ENCODE results near the gene RFWD3. TPM values are rescaled to one million over a fixed set of nuclear protein-coding genes. Genes with fewer than 3 reads are reported as not detected.

The RFWD3 gene
- total and polyA plus RNA-seq, 2 of the 8 experiments (the other 6 are each of a cell fraction or from before 2014, with no cell fraction given), result 67.1 to 114 TPM

DNA sequence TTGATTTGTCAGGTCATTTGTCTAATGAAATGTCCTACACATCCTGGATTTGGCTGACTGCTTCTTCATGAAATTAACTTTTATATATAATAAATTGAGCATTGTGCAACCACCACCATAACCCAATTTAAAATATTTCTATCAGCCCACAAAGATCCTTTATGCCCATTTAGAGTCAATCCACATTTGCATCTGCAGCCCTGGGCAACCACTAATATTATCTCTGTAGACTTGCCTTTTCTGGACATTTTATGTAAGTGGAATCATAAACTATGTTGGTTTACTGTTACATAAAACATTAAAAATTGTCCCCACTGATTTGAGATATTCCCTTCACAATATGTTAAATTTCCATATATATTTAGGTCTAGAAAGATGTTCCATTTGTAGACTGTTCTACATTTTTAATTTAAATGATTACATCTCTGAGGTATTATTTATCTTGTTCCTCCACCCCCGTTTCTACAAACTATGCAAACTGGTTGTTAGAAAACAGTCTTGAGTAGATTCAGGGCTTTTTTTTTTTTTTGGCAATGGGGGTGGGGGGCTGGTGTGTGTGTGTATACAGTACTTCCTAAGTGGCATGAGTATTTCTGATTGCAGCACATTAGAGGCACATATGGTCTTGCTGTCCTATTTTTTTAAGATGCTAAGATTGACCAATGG, 16.7 kb downstream of the RFWD3 start:
- Histone ChIP-seq H3K23me2 (ENCODE audit: low read depth, low read length) (no peaks in the 10 kb centered on the region), H3K14ac (ENCODE audit: insufficient read length) (no peak overlapping the region), H3K79me2 (ENCODE audit: control insufficient read depth in 1 of 2, insufficient read depth in 2 of 2, low read length in 2 of 2) (peaks cover 3 to 62% of the 10 kb centered on the region in 2 experiments; a peak in 3 of 4 replicates), H3K4me1 (replicated peaks in 1 of 4; ENCODE audit: control insufficient read depth in 3 of 4, insufficient read depth in 4 of 4, low read length in 3 of 4) (no peaks in the 10 kb centered on the region), H3K23ac (ENCODE audit: insufficient read length) (no peak overlapping the region), H3K4ac (replicated peaks; ENCODE audit: insufficient read length, low read depth, low read length) (no peak overlapping the region), H3K56ac (replicated peaks; ENCODE audit: insufficient read length, low read depth, low read length) (no peak overlapping the region), H3K18ac (ENCODE audit: extremely low read depth, low read length) (no peak overlapping the region), H3K4me2 (ENCODE audit: insufficient read depth in 1 of 2, low read depth in 2 of 2, low read length in 2 of 2) (no peak overlapping the region), H3K9ac (replicated peaks in 1 of 4; ENCODE audit: extremely low read depth in 1 of 4, low read depth in 3 of 4, low read length in 3 of 4) (no peak overlapping the region), H3K9me3 (ENCODE audit: insufficient read depth in 2 of 2, low read depth in 1 of 2, low read length in 1 of 2) (no peaks in the 10 kb centered on the region), H2BK12ac (ENCODE audit: low read depth, low read length) (no peak overlapping the region), H4K5ac (ENCODE audit: insufficient read length, low read depth, low read length) (no peak overlapping the region), H4K20me1 (replicated peaks in 1 of 2; ENCODE audit: control insufficient read depth in 1 of 2, insufficient read depth in 2 of 2, low read length in 2 of 2) (peaks cover 6 to 13% of the 10 kb centered on the region in 2 experiments), H2BK120ac (replicated peaks; ENCODE audit: low read depth, low read length) (no peak overlapping the region), H3K27ac (ENCODE audit: low read depth, low read length) (no peak overlapping the region), H2AK5ac (ENCODE audit: low read depth, low read length) (no peak overlapping the region), H2AFZ (ENCODE audit: low read length) (no peak overlapping the region), H2BK20ac (ENCODE audit: low read length) (no peak overlapping the region), H3K79me1 (ENCODE audit: low read depth, low read length) (peaks cover 7% of the 10 kb centered on the region; the same call in 1 of the 2 replicates), H4K8ac (ENCODE audit: extremely low read depth, insufficient read depth, low read length) (no peak overlapping the region), H2BK15ac (ENCODE audit: low read length) (no peak overlapping the region), H3K27me3 (replicated peaks in 1 of 4; ENCODE audit: control insufficient read depth in 3 of 4, extremely low read depth in 1 of 4, insufficient read depth in 3 of 4, low read length in 3 of 4) (no peaks in the 10 kb centered on the region), H3K36me3 (ENCODE audit: control insufficient read depth in 2 of 4, insufficient read depth in 4 of 4, low read length in 3 of 4) (peaks cover 31 to 91% (median 67%) of the 10 kb centered on the region in 4 experiments), H3K4me3 (ENCODE audit: extremely low read depth in 1 of 4, insufficient read depth in 2 of 4, low read depth in 3 of 4, low read length in 4 of 4) (no peak overlapping the region), H4K91ac (replicated peaks; ENCODE audit: insufficient read length, low read length) (no peak overlapping the region), H2BK5ac (ENCODE audit: low read depth, low read length) (no peak overlapping the region)
- no peak for FAIRE-seq
- no peak for DNase-seq (ENCODE audit: low read depth in 1 of 2, low spot score in 2 of 2)
- ChIA-PET CTCF (ENCODE audit: partially characterized antibody) (interaction anchor here (0.6 to 2.2 kb wide), 6 partner anchors 8 to 195 kb away, joined by 3 to 13 read pairs (median 3); no protein-coding TSS in a partner anchor), POLR2A (ENCODE audit: partially characterized antibody) (interaction anchor here (2.7 kb wide), 1 partner anchor 9 kb away, joined by 8 read pairs; no protein-coding TSS in a partner anchor)
- 95% methylated on average over 1 of the region's 1 CpG; no CpG with 5 or more reads in 1 of the 2 experiments for WGBS, 2 experiments (ENCODE audit: extremely low coverage in 1 of 2, insufficient coverage in 1 of 2, insufficient read length in 1 of 2, insufficient replicate concordance in 2 of 2, low coverage in 1 of 2, low lambda C conversion rate in 2 of 2, missing lambda C conversion rate in 1 of 2)
- no peak for TF ChIP-seq HDAC6 (IDR thresholded peaks at IDR 0.05; ENCODE audit: low read depth, low read length)
- TF ChIP-seq BACH1 (IDR thresholded peaks at IDR 0.05; ENCODE audit: low read length), result no peak
- no peak for TF ChIP-seq SP2 (IDR thresholded peaks at IDR 0.05; ENCODE audit: low read length)

Data from H1 (cell line).